ENCODE results near the gene CBLN3.

GRCh38 chr14:24473211-24473610 is 43.7 kb upstream of the CBLN3 start:
- TF ChIP-seq CTCF (IDR thresholded peaks at IDR 0.05) = no peak
- TF ChIP-seq SMAD4 (CRISPR knock-in tag; IDR thresholded peaks at IDR 0.05) = no peak
- no peak for TF ChIP-seq FOXP4 (CRISPR knock-in tag; IDR thresholded peaks at IDR 0.05)
- TF ChIP-seq ETV6 (CRISPR knock-in tag; IDR thresholded peaks at IDR 0.05) = no peak
- no peak for TF ChIP-seq ATF2 (CRISPR knock-in tag; IDR thresholded peaks at IDR 0.05; ENCODE audit: borderline replicate concordance, low read depth)
- TF ChIP-seq IRF2 (CRISPR knock-in tag; IDR thresholded peaks at IDR 0.05; ENCODE audit: borderline replicate concordance, low read depth) = no peak
- TF ChIP-seq USF2 (CRISPR knock-in tag; IDR thresholded peaks at IDR 0.05) = no peak
- no peak for TF ChIP-seq ATF3 (CRISPR knock-in tag; conservative IDR thresholded peaks at IDR 0.05)
- no peak for TF ChIP-seq MLX (CRISPR knock-in tag; IDR thresholded peaks at IDR 0.05)
